DND-41 (cell line): ENCODE results near the gene ARMC9.

Experiments
- EZH2 ChIP-seq: IDR thresholded peaks from 3 replicates; pipeline ENCODE4 v1.6.1; 2012; ENCODE audit warnings: borderline replicate concordance, low read depth, mild to moderate bottlenecking, moderate library complexity, low read length, inconsistent platforms; ENCODE audit not compliant: severe bottlenecking
- TF ChIP-seq, protein P1 (sequence below): IDR thresholded peaks from 2 replicates; pipeline ENCODE4 v1.5.1; 2012; ENCODE audit warnings: borderline replicate concordance, low read length, moderate library complexity, mild to moderate bottlenecking; ENCODE audit not compliant: poor library complexity, severe bottlenecking; ENCODE audit errors: extremely low read depth

DNA sequence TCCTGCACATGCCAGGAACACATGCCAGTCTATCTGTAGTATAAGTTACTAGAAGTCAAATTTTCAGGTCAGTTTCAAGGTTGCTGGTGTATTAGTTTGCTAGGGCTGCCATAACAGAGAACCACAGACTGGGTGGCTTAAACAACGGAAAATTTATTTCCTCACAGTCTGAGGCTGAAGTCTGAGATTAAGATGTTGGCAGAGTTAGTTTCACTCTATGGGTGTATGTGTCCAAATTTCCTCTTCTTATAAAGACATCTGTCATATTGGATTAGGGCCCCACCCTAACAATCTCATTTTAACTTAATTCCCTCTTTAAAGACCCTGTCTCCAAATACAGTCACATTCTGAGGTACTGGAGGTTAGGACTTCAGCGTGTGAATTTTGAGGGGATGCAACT is 223.6 kb downstream of the ARMC9 start:
- TF ChIP-seq, protein P1, sequence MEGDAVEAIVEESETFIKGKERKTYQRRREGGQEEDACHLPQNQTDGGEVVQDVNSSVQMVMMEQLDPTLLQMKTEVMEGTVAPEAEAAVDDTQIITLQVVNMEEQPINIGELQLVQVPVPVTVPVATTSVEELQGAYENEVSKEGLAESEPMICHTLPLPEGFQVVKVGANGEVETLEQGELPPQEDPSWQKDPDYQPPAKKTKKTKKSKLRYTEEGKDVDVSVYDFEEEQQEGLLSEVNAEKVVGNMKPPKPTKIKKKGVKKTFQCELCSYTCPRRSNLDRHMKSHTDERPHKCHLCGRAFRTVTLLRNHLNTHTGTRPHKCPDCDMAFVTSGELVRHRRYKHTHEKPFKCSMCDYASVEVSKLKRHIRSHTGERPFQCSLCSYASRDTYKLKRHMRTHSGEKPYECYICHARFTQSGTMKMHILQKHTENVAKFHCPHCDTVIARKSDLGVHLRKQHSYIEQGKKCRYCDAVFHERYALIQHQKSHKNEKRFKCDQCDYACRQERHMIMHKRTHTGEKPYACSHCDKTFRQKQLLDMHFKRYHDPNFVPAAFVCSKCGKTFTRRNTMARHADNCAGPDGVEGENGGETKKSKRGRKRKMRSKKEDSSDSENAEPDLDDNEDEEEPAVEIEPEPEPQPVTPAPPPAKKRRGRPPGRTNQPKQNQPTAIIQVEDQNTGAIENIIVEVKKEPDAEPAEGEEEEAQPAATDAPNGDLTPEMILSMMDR = no peak
- no peak for TF ChIP-seq EZH2
